Stimulated activated naive B cell treated with anti-CD40 and anti-IgM and Interleukin-4, amounts not matched to agents 10 μg/mL and 1 μg/mL and 100 μg/mL, for 72 hours (primary cell): Measurements from ENCODE around the gene KCNJ6.
"Not testable (repeated sequence)": the region's sequence is repeated elsewhere in the genome, so short reads cannot be mapped to it uniquely, and the experiment has no call there.

Experiments
- ATAC-seq, 2 donors: fragments of 150-1000 bp; cut with Tn5 transposase; replicated peaks; 2 replicates each; pipeline ENCODE4 v1.10.0; 2021; ENCODE audit warnings: moderate library complexity in 1 of 2
- DNase-seq: peaks from one replicate; pipeline ENCODE4 v3.0.0; 2021
- H3K27ac Mint-ChIP-seq: one replicate; pipeline ENCODE4 v1.8.0; 2022; ENCODE audit warnings: mild to moderate bottlenecking, mixed read lengths
- H3K27me3 Mint-ChIP-seq, 2 donors: one replicate each; pipeline ENCODE4 v1.8.0; 2022; ENCODE audit warnings: mixed read lengths in 2 of 2
- H3K36me3 Mint-ChIP-seq, 2 donors: one replicate each; pipeline ENCODE4 v1.8.0; 2022; ENCODE audit warnings: mixed read lengths in 2 of 2, mild to moderate bottlenecking in 1 of 2
- H3K4me1 Mint-ChIP-seq, 2 donors: one replicate each; pipeline ENCODE4 v1.8.0; 2022; ENCODE audit warnings: mixed read lengths in 2 of 2, mild to moderate bottlenecking in 1 of 2
- H3K4me3 Mint-ChIP-seq, 2 donors: one replicate each; pipeline ENCODE4 v1.8.0; 2022; ENCODE audit warnings: mild to moderate bottlenecking in 2 of 2, mixed read lengths in 2 of 2, moderate library complexity in 1 of 2
- H3K9me3 Mint-ChIP-seq, 2 donors: one replicate each; pipeline ENCODE4 v1.8.0; 2022; ENCODE audit warnings: mixed read lengths in 2 of 2, mild to moderate bottlenecking in 1 of 2

KCNJ6 gene

GRCh38 chr21:37920302-37920701 is 4.0 kb upstream of the KCNJ6 start:
- DNase-seq, H3K4me3 Mint-ChIP-seq, H3K9me3 Mint-ChIP-seq, ATAC-seq, H3K27ac Mint-ChIP-seq, H3K36me3 Mint-ChIP-seq: not testable (repeated sequence)
- Mint-ChIP-seq H3K27me3 (peaks cover 42 to 43% of the 10 kb centered on the region in 2 donors), H3K4me1 (peaks cover 3 to 11% of the 10 kb centered on the region in 2 donors)

GRCh38 chr21:37917612-37918011 is 1.4 kb upstream of the KCNJ6 start:
- peaks cover 3 to 14% of the 10 kb centered on the region in 2 donors for H3K4me1 Mint-ChIP-seq

GRCh38 chr21:37915941-37916309 is 332 bp downstream of the KCNJ6 start:
- peaks cover 3 to 14% of the 10 kb centered on the region in 2 donors for H3K4me1 Mint-ChIP-seq
- no peaks in the 10 kb centered on the region for H3K36me3 Mint-ChIP-seq
- peak overlapping the region; percentile 15 to 64 for H3K4me3 Mint-ChIP-seq
- H3K9me3 Mint-ChIP-seq, result peaks cover 0 to 2% of the 10 kb centered on the region in 2 donors
- H3K27me3 Mint-ChIP-seq, result peaks cover 62 to 65% of the 10 kb centered on the region in 2 donors
- no peak overlapping the region for H3K27ac Mint-ChIP-seq
- DNase-seq (no peak), ATAC-seq (no peak)

More at GRCh38 chr21:37917612-37918011, 1.4 kb upstream of the KCNJ6 start:
- DNase-seq (no peak), ATAC-seq (no peak)
- peaks cover 61 to 62% of the 10 kb centered on the region in 2 donors for H3K27me3 Mint-ChIP-seq
- H3K4me3 Mint-ChIP-seq, result no peak overlapping the region
- no peak overlapping the region for H3K27ac Mint-ChIP-seq
- no peaks in the 10 kb centered on the region for H3K36me3 Mint-ChIP-seq
- H3K9me3 Mint-ChIP-seq, result peaks cover 0 to 2% of the 10 kb centered on the region in 2 donors

GRCh38 chr21:37915497-37915911 is 753 bp downstream of the KCNJ6 start:
- DNase-seq, result no peak
- peaks cover 3 to 14% of the 10 kb centered on the region in 2 donors for H3K4me1 Mint-ChIP-seq
- no peaks in the 10 kb centered on the region for H3K36me3 Mint-ChIP-seq
- peak overlapping the region; percentile 15 to 64 for H3K4me3 Mint-ChIP-seq
- no peak for ATAC-seq
- H3K27ac Mint-ChIP-seq, result no peak overlapping the region
- peaks cover 0 to 2% of the 10 kb centered on the region in 2 donors for H3K9me3 Mint-ChIP-seq
- peaks cover 62 to 65% of the 10 kb centered on the region in 2 donors for H3K27me3 Mint-ChIP-seq

- Mint-ChIP-seq H3K4me1 (peaks cover 3 to 14% of the 10 kb centered on the region in 2 donors), H3K4me3 (no peak overlapping the region), H3K9me3 (peaks cover 0 to 2% of the 10 kb centered on the region in 2 donors), H3K36me3 (no peaks in the 10 kb centered on the region), H3K27ac (no peak overlapping the region), H3K27me3 (peaks cover 54 to 57% of the 10 kb centered on the region in 2 donors)
- DNase-seq, result no peak
- no peak for ATAC-seq
Observed at GRCh38 chr21:37912616-37913015, 3.6 kb downstream of the KCNJ6 start.

GRCh38 chr21:37909936-37910335 is 6.3 kb downstream of the KCNJ6 start:
- ATAC-seq (no peak), DNase-seq (no peak)
- Mint-ChIP-seq H3K27ac (no peak overlapping the region), H3K4me3 (no peak overlapping the region), H3K27me3 (peaks cover 42 to 44% of the 10 kb centered on the region in 2 donors), H3K9me3 (peaks cover 0 to 2% of the 10 kb centered on the region in 2 donors), H3K36me3 (no peaks in the 10 kb centered on the region), H3K4me1 (no peaks in the 10 kb centered on the region)

GRCh38 chr21:37908691-37909090 is 7.6 kb downstream of the KCNJ6 start:
- Mint-ChIP-seq H3K4me3 (no peak overlapping the region), H3K27ac (no peak overlapping the region), H3K9me3 (peaks cover 0 to 2% of the 10 kb centered on the region in 2 donors), H3K27me3 (peaks cover 30 to 37% of the 10 kb centered on the region in 2 donors), H3K36me3 (no peaks in the 10 kb centered on the region), H3K4me1 (no peaks in the 10 kb centered on the region)
- ATAC-seq, result no peak
- DNase-seq, result no peak

- H3K27ac Mint-ChIP-seq, result no peak overlapping the region
- H3K4me1 Mint-ChIP-seq, result no peaks in the 10 kb centered on the region
- H3K9me3 Mint-ChIP-seq, result no peaks in the 10 kb centered on the region
- no peaks in the 10 kb centered on the region for H3K36me3 Mint-ChIP-seq
- peaks cover 17 to 31% of the 10 kb centered on the region in 2 donors for H3K27me3 Mint-ChIP-seq
- no peak overlapping the region for H3K4me3 Mint-ChIP-seq
- DNase-seq (no peak), ATAC-seq (no peak)
Observed at GRCh38 chr21:37907076-37907475, 9.2 kb downstream of the KCNJ6 start.

GRCh38 chr21:37905291-37905690 is 11.0 kb downstream of the KCNJ6 start:
- DNase-seq (no peak), ATAC-seq (no peak)
- Mint-ChIP-seq H3K27ac (no peak overlapping the region), H3K4me3 (no peak overlapping the region), H3K27me3 (peaks cover 9 to 29% of the 10 kb centered on the region in 2 donors), H3K36me3 (no peaks in the 10 kb centered on the region), H3K9me3 (no peaks in the 10 kb centered on the region), H3K4me1 (no peaks in the 10 kb centered on the region)

GRCh38 chr21:37904856-37905255 is 11.4 kb downstream of the KCNJ6 start:
- H3K4me1 Mint-ChIP-seq, result no peaks in the 10 kb centered on the region
- peaks cover 9 to 28% of the 10 kb centered on the region in 2 donors for H3K27me3 Mint-ChIP-seq
- H3K9me3 Mint-ChIP-seq, result no peaks in the 10 kb centered on the region
- H3K4me3 Mint-ChIP-seq, result no peak overlapping the region
- DNase-seq (no peak), ATAC-seq (no peak)
- no peak overlapping the region for H3K27ac Mint-ChIP-seq
- H3K36me3 Mint-ChIP-seq, result no peaks in the 10 kb centered on the region

- no peak for DNase-seq
- H3K4me3 Mint-ChIP-seq, result no peak overlapping the region
- peaks cover 9 to 25% of the 10 kb centered on the region in 2 donors for H3K27me3 Mint-ChIP-seq
- H3K9me3 Mint-ChIP-seq, result no peaks in the 10 kb centered on the region
- no peak for ATAC-seq
- H3K27ac Mint-ChIP-seq, result no peak overlapping the region
- no peaks in the 10 kb centered on the region for H3K36me3 Mint-ChIP-seq
- no peaks in the 10 kb centered on the region for H3K4me1 Mint-ChIP-seq
Observed at GRCh38 chr21:37903396-37903795, 12.9 kb downstream of the KCNJ6 start.

- Mint-ChIP-seq H3K4me3 (no peak overlapping the region), H3K9me3 (no peaks in the 10 kb centered on the region), H3K27ac (no peak overlapping the region), H3K4me1 (no peaks in the 10 kb centered on the region), H3K36me3 (no peaks in the 10 kb centered on the region), H3K27me3 (peaks cover 8 to 11% of the 10 kb centered on the region in 2 donors)
- DNase-seq (no peak), ATAC-seq (no peak)
Observed at GRCh38 chr21:37899146-37899545, 17.1 kb downstream of the KCNJ6 start.

- Mint-ChIP-seq H3K36me3 (no peaks in the 10 kb centered on the region), H3K27me3 (peaks cover 8 to 11% of the 10 kb centered on the region in 2 donors), H3K27ac (no peak overlapping the region), H3K9me3 (no peaks in the 10 kb centered on the region), H3K4me3 (no peak overlapping the region), H3K4me1 (no peaks in the 10 kb centered on the region)
- DNase-seq (no peak), ATAC-seq (no peak)
Observed at GRCh38 chr21:37896788-37897187, 19.5 kb downstream of the KCNJ6 start.

- no peaks in the 10 kb centered on the region for H3K9me3 Mint-ChIP-seq
- ATAC-seq, result no peak
- H3K27me3 Mint-ChIP-seq, result peaks cover 10 to 14% of the 10 kb centered on the region in 2 donors
Observed at GRCh38 chr21:37891972-37892371, 24.3 kb downstream of the KCNJ6 start.

GRCh38 chr21:37888659-37889058 is 27.6 kb downstream of the KCNJ6 start:
- Mint-ChIP-seq H3K4me3 (no peak overlapping the region), H3K4me1 (no peaks in the 10 kb centered on the region), H3K9me3 (no peaks in the 10 kb centered on the region), H3K27me3 (peaks cover 11 to 13% of the 10 kb centered on the region in 2 donors), H3K36me3 (no peaks in the 10 kb centered on the region), H3K27ac (no peak overlapping the region)
- DNase-seq (no peak), ATAC-seq (no peak)

More at GRCh38 chr21:37891972-37892371, 24.3 kb downstream of the KCNJ6 start:
- DNase-seq, result no peak
- no peaks in the 10 kb centered on the region for H3K36me3 Mint-ChIP-seq
- no peak overlapping the region for H3K4me3 Mint-ChIP-seq
- no peak overlapping the region for H3K27ac Mint-ChIP-seq
- H3K4me1 Mint-ChIP-seq, result no peaks in the 10 kb centered on the region
